ENCODE data around the gene BPNT1. TPM values are rescaled to one million over a fixed set of nuclear protein-coding genes. Genes with fewer than 3 reads are reported as not detected.
A peak's percentile ranks its signal among the peaks of the same experiment; 100 is the strongest.

Gene BPNT1
- total RNA-seq, 1 donor from 2014 or later, result 27.1 TPM

DNA sequence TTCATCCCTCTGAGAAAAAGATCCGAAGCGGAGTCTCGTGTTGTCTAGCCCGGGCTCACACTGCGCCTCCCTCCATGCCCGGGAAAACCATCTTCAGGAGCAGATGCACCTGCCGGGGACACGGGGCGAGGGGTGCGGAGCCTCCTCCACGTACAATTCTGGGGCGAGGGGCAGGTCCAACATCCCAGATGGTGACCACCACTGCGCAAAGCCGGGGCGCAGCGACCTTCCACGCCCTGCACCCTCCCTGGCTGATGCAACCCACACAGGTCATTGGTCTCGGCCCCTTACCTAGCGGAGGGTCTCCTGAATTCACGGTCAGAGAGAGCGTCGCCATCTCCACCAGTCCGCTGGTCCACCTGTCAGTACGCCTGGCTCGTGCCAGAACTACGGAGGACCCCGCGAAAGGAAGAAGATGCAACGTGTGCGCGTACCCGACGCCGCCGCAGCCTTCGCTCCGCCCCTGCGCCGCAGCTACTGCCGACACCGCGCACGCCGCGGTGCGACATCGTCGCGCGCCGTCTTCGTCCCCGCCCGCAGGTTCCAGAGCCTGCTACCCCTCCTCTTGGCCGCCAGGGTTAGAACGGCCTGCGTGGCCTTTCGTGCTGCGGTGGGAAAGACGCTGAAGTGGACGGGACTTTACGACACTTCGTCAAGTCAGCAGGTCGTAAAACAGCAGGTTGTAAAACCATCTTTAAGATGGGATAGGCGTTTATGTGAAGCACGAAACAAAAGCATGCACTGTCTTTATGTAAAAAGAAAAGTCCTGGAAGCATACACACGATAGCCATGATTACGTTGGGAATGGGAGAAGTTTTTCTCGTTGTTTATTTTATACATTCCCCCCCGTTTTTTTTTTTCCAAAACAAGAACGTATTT is 43.3 kb downstream of the BPNT1 start, which contains the start of gene EPRS1:
TSS of gene EPRS1 (minus strand) at position 454 of the 879 bp plus-strand sequence. CDS start at position 337, 117 bp downstream.
- Mint-ChIP-seq H3K4me3 (ENCODE audit: low read depth) (peak within 1 kb of the TSS; percentile 94), H3K4me1 (ENCODE audit: low read depth) (peaks cover 14% of the 10 kb centered on the region), H3K27me3 (no peaks in the 10 kb centered on the region), H3K27ac (peak within 1 kb of the TSS; percentile 97), H3K9me3 (ENCODE audit: low read depth) (no peaks in the 10 kb centered on the region), H3K36me3 (ENCODE audit: insufficient read depth) (peaks cover 1% of the 10 kb centered on the region)
- DNase-seq (ENCODE audit: low spot score, unreplicated experiment), result peak; percentile 87
- TF ChIP-seq, protein P1, sequence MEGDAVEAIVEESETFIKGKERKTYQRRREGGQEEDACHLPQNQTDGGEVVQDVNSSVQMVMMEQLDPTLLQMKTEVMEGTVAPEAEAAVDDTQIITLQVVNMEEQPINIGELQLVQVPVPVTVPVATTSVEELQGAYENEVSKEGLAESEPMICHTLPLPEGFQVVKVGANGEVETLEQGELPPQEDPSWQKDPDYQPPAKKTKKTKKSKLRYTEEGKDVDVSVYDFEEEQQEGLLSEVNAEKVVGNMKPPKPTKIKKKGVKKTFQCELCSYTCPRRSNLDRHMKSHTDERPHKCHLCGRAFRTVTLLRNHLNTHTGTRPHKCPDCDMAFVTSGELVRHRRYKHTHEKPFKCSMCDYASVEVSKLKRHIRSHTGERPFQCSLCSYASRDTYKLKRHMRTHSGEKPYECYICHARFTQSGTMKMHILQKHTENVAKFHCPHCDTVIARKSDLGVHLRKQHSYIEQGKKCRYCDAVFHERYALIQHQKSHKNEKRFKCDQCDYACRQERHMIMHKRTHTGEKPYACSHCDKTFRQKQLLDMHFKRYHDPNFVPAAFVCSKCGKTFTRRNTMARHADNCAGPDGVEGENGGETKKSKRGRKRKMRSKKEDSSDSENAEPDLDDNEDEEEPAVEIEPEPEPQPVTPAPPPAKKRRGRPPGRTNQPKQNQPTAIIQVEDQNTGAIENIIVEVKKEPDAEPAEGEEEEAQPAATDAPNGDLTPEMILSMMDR (IDR thresholded peaks at IDR 0.05; ENCODE audit: unreplicated experiment), result peak; percentile 66

DNA sequence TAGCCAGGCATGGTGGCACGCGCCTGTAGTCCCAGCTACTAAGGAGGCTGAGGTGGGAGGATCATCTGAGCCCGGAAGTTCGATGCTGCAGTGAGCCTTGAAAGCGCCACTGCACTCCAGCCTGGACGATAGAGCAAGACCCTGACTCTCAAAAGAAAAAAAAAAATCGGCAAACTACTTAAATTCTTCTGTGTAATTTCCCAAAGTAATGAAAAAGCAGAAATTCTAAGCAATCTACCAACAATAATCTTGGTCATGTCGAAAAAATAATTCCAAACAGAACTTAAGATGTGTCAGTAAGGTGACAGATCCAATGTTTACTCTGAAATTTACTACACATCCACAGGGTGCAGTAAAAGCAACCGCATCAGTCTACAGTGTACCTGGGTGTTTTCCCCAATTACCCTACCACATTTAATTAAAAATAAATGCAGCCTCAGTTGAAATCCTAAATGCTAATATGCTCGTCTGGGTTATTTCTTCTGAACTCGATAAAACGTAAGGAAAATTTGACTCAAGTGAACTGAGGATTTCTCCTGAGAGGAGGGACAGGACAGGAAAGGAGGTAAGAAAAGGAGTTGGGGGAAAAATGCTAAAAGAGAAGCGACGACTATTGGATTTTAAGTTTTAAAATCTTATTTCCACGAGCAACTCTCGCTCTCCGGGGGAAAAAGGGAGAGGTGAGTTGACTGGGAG is 44.1 kb downstream of the BPNT1 start:
- Mint-ChIP-seq H3K36me3 (ENCODE audit: insufficient read depth) (peaks cover 1% of the 10 kb centered on the region), H3K27me3 (no peaks in the 10 kb centered on the region), H3K27ac (peak overlapping the region; percentile 97), H3K4me1 (ENCODE audit: low read depth) (peaks cover 14% of the 10 kb centered on the region), H3K4me3 (ENCODE audit: low read depth) (peak overlapping the region; percentile 94), H3K9me3 (ENCODE audit: low read depth) (no peaks in the 10 kb centered on the region)
- DNase-seq (ENCODE audit: low spot score, unreplicated experiment), result no peak
- TF ChIP-seq, protein P1 (IDR thresholded peaks at IDR 0.05; ENCODE audit: unreplicated experiment), result no peak

- Mint-ChIP-seq H3K36me3 (ENCODE audit: insufficient read depth) (peaks cover 1% of the 10 kb centered on the region), H3K4me3 (ENCODE audit: low read depth) (peak overlapping the region; percentile 94), H3K4me1 (ENCODE audit: low read depth) (peaks cover 14% of the 10 kb centered on the region), H3K27me3 (no peaks in the 10 kb centered on the region), H3K9me3 (ENCODE audit: low read depth) (no peaks in the 10 kb centered on the region), H3K27ac (peak overlapping the region; percentile 97)
- no peak for DNase-seq (ENCODE audit: low spot score, unreplicated experiment)
- TF ChIP-seq, protein P1 (IDR thresholded peaks at IDR 0.05; ENCODE audit: unreplicated experiment), result no peak
These were observed 44.8 kb downstream of the BPNT1 start for GRCh38 chr1:220044678-220045355.

- TF ChIP-seq, protein P1 (IDR thresholded peaks at IDR 0.05; ENCODE audit: unreplicated experiment), result no peak
- Mint-ChIP-seq H3K4me3 (ENCODE audit: low read depth) (no peak overlapping the region), H3K27ac (no peak overlapping the region), H3K36me3 (ENCODE audit: insufficient read depth) (peaks cover 3% of the 10 kb centered on the region), H3K9me3 (ENCODE audit: low read depth) (no peaks in the 10 kb centered on the region), H3K27me3 (no peaks in the 10 kb centered on the region), H3K4me1 (ENCODE audit: low read depth) (peaks cover 14% of the 10 kb centered on the region)
- DNase-seq (ENCODE audit: low spot score, unreplicated experiment), result no peak
These were observed 45.9 kb downstream of the BPNT1 start for GRCh38 chr1:220043646-220044045.
